ENCODE measurements around the gene UTF1. TPM values are rescaled to one million over a fixed set of nuclear protein-coding genes. Genes with fewer than 3 reads are reported as not detected.
"Not testable (repeated sequence)": the region's sequence is repeated elsewhere in the genome, so short reads cannot be mapped to it uniquely, and the experiment has no call there.

The UTF1 gene
- total RNA-seq, 1 donor from 2014 or later, result not detected

DNA sequence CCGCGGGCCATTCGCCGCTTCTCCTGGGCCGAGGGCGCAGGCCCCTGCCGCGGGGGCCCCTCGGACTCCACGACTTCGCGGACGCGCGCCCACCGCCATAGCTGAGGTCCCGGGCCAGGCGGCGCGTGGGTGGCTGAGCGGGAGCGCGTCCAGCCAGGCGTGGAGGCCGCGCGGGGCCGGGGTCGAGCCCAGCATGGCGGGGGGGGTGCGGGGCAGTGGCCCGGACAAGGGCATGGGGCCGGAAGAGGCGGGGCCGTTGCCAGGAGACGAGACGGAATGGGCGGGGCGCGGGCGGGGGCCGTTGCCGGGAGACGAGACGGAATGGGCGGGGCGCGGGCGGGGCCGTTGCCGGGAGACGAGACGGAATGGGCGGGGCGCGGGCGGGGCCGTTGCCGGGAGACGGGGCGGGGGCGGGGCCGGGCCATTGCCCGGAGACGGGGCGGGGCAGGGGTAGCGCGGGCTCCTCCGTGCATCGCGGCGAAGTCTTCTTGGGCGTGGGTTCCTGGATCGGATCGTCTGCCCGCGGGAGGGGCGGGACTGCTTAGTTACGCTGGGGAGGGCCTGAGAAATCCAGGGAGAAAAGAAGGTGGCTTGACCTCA, 31.8 kb downstream of the UTF1 start:
- intact Hi-C loops (cut with micrococcal nuclease), result loop anchor here (1.0 to 5.0 kb wide), 7 partner anchors 13 to 1103 kb away; partner anchors contain the start of genes ECHS1, FUOM and INPP5A

DNA sequence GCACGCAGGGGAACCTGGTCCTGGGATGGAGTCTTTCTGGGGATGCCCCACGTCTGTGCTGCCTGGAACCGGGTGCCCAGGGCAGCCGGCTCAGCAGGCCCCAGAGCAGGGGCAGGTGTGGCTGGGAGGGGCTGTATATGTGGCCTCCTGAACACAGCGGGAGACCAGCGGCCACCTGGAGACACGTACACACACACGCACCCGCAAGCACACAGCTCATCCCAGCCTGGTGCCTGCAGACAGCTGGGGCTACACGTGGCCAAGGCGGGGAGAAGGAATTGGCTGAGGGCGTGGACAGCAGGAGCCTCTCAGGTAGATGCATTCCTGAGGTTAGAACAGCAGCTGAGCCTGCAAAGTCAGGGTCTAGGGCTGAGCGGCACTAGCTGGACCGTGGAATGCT, 32.7 kb downstream of the UTF1 start:
- intact Hi-C loops (cut with micrococcal nuclease), result loop anchor here (1.0 to 5.0 kb wide), 6 partner anchors 13 to 810 kb away; partner anchors contain the start of genes ECHS1, FUOM and INPP5A

DNA sequence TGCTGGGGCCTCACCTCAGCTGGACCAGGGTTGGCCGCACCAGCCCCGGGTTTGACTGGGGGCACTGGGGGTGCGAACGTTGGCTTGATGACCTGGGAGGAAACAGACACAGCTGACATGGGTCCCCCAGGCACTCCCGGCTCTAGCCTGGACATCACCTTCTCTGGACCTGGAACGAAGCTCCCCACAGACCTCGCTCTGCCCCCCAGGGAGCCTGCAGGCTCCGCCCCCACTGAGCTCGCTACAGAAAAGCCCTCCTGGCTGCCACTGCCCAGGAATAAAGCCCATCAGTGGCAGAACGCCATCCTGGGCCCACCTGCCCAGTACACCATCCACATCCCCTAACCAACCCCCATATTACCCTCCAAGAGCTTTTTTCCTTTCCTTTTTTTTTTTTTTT, 33.7 kb downstream of the UTF1 start:
- intact Hi-C loops (cut with micrococcal nuclease), result loop anchor here (5.0 kb wide), 1 partner anchor 811 kb away; no protein-coding TSS in a partner anchor

DNA sequence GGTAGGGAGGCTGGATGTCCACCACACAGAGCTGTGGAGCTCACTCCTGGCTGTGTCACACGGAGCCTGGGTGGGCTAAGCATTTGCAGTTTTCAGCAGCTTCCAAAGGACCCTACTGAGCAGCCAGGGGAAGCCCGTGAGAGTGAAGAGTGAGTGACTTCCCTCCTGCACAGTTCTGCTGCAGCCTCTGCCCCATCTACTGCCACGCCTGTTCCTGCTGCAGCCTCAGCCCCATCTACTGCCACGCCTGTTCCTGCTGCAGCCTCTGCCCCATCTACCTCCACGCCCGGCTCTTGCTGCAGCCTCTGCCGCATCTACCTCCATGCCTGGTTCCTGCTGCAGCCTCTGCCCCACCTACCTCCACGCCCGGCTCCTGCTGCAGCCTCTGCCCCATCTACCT, 34.4 kb downstream of the UTF1 start:
- intact Hi-C loops (cut with micrococcal nuclease), result loop anchor here (5.0 kb wide), 1 partner anchor 812 kb away; no protein-coding TSS in a partner anchor

DNA sequence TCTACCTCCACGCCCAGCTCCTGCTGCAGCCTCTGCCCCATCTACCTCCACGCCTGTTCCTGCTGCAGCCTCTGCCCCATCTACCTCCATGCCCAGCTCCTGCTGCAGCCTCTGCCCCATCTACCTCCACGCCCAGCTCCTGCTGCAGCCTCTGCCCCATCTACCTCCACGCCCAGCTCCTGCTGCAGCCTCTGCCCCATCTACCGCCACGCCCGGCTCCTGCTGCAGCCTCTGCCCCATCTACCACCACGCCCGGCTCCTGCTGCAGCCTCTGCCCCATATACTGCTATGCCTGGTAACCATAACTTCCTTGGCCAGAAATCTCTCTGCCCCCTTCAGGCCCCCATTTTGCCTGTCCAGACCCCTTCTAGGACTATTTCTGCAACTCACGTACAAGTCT, 35.0 kb downstream of the UTF1 start:
- intact Hi-C loops (cut with micrococcal nuclease), result not testable (repeated sequence)

DNA sequence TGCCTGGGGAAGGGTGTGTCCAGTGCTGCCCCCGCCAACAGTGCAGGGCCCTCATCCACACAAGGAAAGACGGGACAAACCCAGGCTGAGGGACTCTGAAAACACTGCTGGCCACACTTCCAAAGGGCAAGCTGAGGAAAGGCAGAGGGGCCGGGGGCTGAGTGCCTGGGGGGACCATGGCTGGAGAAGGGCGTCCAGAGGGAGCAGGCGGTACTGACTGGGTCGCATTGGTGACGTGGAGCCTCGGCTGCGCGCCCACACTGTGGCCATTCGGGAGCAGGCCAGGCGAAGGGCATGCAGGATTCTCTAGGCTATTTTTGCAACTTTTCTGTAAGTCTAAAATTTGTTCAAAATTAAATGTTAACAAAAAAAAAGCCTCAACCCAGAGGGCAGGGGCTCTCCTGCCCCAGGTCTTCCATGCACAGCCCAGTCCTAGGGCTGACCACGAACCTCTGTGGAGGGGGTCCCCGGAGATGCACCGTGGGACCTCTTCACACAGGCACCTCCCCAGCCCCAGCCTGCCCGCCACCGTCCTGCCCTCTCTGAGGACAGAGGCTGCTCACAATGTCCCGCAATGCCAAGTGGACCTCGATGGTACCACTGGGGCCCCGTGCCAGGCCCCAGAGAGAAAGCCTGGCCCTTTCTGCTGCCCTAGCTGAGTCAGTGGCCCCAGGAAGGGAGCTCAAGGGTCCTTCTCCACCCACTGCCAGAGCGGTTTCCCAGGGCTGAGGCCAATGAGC, 36.2 kb downstream of the UTF1 start:
- intact Hi-C loops (cut with micrococcal nuclease), result no loop called here

DNA sequence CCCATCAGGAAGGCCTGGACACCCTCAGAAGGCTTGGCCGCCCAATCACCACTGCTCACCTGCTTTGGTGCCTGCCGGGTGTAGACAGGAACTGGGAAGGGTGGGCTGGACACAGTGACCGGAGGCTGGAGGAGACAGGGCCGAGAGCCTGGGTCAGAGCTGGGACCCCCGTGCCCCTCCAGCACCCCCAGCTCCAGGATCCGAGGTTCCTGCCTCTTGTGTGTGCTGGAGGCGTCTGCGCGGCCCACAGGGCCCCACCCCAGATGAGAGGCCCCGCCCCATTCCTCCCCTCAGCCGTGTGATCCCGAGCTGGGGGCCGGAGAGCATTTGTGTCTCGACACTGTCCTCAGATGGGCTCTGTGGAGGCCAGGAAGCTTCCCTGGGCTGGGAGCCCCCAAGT, 37.3 kb downstream of the UTF1 start:
- intact Hi-C loops (cut with micrococcal nuclease), result no loop called here

DNA sequence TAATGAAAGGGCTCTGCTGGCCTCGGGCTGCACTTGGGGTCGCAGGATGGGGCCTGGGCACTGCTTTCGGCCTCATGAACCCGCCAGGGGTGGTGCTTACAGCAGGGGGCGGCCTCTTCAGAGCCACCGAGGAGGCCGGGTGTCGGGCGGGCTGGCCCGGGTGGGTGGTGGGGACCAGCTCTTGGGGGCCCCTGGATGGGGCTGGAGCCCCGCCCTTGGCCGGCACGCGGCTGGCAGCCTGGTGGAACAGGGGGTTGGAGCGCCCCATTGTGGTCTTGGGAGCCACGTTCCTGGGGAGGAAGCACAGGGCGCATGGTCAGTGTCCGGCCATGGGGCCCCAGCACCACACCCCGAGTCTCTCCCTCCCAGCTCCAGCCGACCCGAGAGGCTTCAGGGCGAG, 37.8 kb downstream of the UTF1 start:
- intact Hi-C loops (cut with micrococcal nuclease), result no loop called here

DNA sequence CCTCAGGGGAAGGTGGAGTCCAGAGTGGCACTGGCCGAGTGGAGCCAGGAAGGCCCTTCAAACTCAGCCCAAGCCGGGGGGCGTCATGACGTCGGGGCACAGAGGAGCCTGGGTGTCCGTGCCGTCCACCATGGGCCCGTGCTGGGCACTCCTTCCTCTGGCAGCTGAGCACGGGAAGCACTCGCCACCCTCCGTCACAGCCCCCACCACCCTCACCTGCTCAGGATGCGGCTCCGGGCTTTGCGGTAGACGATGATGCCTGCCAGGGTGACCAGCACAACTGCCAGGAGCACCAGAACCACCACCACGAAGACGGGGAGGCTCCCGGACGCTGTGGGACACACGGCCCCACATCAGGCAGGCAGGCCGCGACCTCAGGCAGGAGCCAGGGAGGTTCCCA, 38.5 kb downstream of the UTF1 start:
- intact Hi-C loops (cut with micrococcal nuclease), result no loop called here

DNA sequence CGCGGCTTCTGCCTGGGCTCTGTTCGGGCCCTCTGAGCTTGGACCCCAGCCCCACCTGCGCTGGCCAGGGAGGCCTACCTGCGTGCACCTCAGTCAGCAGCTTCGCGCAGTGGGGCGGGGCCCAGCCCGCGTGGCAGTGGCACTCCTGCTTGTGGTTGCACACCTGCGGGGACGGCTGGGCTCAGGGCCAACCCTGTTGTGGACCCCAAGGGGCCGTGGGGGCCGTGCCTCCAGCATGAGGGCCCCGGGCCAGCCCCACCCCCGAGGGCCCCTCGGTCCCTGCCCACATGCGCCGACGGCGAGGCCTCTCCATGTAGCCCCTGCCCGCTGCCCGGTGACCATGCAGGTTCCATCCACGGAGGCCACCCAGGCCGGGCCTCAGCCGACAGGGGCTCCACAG, 39.4 kb downstream of the UTF1 start:
- intact Hi-C loops (cut with micrococcal nuclease), result no loop called here

DNA sequence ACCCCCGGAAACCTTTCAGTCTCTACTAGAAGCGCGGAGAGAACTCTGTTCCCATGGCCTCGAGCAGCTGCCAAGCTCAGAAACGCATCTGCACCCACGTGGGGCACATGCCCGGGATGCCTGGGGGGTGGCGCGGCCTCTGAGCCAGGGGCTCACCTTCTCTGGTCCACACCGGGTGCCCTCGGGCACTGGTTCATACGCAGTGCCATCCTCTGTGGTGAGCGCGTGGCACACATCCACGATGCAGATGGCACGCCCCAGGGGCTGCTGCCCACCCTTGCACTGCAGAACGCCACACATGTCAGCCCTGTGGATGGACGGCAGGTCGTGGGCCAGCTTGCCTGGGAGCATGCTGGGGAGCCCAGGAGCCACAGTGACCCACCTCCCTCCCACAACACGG, 40.2 kb downstream of the UTF1 start:
- intact Hi-C loops (cut with micrococcal nuclease), result loop anchor here (10.0 kb wide), 1 partner anchor 305 kb away; no protein-coding TSS in a partner anchor

DNA sequence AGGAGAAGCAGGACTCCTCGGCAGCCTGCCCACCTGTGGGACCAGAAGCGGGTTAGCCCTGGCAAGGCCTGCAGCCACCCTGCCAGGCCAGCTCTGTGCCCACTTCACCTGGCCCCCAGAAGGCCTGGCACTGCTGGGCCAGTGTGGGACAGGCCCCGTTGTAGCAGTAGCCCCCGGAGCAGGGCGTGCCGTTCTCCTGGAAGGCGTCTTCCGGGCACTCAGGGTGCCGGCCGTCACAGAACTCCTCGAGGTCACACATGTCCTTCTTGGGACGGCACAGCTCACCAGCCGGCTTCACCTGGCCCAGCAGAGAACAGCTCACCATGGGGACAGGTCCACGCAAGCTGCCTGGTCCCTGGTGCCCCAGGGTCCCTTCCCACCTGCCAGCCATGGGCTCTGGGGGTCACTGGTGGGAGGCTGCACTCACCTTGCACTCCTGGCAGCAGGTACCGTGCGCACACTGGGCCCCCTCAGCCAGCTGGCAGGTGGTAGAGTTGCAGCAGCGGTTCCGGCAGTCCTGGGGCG, 40.8 kb downstream of the UTF1 start:
- intact Hi-C loops (cut with micrococcal nuclease), result loop anchor here (10.0 kb wide), 1 partner anchor 306 kb away; no protein-coding TSS in a partner anchor

DNA sequence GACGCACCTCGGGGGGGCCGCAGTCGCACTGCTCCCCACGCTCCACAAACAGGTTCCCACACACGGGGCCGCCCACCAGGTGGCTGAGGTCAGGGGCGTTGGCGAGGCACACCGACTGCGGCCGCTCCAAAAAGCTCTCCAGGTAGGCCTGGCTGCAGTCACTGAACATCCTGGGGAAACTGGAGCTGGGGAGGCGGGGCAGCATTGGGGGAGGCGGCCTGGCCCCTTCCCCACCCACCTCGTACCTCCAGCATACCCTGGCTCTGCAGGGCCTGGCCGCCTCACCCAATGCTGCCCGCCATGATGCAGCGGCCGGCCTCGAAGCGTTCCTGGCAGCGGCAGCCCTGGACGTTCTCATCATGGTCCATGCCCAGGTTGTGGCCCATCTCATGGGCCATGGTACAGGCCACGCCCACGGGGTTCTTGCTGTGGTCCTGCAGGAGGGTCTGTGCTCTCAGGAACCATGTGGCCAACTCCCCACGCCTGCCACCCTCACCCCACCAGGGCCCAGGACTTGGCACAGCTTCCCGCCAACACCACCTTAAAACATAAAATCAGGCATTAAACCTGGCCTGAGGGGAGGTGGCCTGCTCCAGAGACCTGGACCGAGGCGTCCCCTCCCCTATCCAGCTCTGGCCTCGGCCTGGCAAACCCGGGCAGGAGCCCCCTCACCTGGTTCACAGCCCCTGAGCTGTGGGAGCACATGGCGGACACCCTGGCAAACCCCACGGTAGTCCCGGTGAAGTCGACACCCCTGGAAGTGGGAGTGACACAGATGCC, 41.7 kb downstream of the UTF1 start:
- intact Hi-C loops (cut with micrococcal nuclease), result loop anchor here (10.0 kb wide), 1 partner anchor 307 kb away; no protein-coding TSS in a partner anchor

DNA sequence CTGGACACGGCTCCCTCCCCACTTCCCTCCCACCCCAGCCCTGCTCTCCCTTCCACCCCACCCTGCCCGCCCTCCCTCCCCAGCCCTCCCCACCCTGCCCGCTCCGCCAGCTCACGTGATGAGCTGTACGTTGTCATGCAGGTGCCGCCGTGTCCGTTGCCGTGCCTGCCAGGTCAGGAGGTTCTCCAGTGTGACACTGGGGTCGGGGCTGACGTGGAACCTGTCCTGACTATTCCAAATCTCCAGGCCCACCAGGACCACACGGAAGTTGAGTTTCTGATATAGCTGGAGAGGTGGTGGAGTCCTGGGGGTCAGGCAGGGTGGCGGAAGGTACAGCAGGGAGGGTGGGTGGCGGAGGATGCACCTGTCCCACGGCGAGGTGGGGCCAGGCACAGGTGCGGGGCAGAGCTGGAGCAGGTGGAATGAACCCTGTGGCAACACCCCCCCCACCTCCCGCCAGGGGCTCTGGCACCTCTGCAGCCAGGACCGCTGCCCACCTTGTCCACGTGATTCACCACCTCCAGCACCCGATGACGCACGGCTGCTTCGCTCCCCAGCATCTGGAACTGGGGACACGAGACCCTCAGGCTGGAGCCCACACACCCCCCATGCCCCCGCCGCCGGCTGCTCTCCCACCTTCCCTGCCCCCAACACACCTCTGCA, 42.4 kb downstream of the UTF1 start:
- intact Hi-C loops (cut with micrococcal nuclease), result loop anchor here (10.0 kb wide), 1 partner anchor 308 kb away; no protein-coding TSS in a partner anchor

DNA sequence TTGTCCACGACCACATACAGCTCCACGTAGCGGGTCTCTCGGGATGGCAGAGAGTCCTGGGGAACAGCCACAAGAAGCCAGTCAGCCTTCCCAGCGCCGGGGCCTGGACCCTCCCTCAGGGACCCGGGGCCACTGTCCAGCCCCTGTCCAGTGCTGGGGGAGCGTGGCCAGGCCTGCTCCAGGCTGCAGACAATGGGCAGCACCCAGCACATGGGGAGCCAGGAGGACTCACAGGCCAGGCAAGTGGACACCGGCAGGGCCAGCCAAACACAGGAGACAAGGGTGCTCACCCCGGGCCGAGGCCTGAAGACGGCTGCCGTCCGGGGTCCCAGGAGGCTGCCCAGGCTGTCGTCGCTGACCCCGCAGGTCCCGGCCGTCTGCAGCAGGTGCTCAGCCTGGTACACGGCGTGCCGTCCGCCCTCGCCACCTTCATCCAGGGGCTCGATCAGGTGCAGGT, 43.0 kb downstream of the UTF1 start:
- intact Hi-C loops (cut with micrococcal nuclease), result loop anchor here (10.0 kb wide), 1 partner anchor 308 kb away; no protein-coding TSS in a partner anchor

DNA sequence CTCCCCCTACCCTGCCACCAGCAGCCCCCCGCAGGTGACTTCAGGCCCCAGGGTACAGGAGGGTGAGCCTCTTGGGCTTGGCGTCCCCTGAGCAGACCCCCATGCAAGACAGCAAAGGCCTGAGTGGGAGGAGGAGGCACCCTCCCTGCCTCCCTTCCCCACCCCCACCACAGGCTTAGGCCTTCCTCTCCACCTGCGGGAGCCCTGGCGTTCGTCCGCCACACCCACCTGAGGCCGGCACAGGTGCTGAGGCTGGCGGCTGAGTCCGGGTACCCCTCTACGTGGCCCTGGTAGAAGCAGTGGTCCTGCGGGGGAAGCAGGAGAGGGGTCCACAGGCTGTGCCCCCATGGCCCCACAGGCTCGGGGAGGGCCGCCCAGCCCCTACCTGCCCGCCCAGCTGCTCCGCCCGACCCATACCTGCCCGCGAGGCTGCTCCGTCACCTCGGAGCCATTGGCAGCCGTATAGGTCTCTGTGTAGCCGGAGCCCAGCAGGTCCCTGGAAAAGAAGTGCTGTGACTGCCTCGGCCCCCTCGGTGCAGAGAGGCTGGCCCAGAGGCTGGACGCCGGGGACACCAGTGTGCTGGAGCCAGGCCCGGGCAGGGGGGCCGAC, 43.6 kb downstream of the UTF1 start:
- intact Hi-C loops (cut with micrococcal nuclease), result loop anchor here (2.0 to 10.0 kb wide), 2 partner anchors 15 to 309 kb away; no protein-coding TSS in a partner anchor

DNA sequence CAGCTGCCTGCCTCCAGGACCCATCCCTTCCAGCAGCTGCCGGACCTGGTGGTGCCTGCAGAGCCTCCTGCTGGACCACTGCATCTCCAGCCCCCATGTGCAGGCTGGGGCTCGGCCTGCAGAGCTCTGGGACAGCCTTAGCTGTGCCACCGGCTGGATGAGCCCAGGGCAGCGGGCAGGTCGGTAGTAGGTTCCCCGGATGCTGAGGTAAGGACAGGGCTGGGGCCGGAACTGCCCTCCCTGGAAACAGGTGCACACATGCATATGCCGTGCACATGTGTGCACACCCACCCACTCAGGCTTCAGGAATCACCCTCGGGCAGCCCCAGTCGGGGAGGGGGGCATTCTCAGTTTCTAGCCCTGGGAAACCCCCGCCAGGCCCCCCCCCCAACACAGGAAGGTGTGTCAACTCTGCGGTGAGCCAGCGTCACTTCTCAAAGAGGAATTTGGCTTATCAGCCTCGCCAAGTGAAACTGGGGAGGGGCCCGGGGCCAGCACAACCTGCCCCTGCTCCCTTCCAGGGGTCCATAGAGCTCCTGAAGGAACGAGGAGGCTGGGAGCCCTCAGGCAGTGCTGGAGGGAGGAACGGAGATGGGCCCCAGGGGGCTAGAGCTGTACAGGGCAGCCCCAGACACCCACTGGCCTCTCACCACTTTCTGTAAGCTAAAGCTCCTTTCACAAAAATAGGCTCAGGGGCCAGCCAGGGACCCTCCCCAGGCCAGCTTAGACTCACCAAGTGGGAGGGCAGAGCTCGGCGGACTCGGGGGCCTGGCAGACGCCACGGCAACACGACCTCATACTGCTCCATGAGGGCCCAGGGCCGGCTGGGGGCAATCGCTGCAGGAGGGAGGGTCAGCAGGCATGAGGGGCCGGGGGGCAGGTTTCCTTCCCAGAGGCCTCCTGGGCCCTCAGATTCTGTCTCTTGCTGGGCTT, 45.0 kb downstream of the UTF1 start:
- intact Hi-C loops (cut with micrococcal nuclease), result loop anchor here (1.0 to 10.0 kb wide), 5 partner anchors 13 to 310 kb away; no protein-coding TSS in a partner anchor

DNA sequence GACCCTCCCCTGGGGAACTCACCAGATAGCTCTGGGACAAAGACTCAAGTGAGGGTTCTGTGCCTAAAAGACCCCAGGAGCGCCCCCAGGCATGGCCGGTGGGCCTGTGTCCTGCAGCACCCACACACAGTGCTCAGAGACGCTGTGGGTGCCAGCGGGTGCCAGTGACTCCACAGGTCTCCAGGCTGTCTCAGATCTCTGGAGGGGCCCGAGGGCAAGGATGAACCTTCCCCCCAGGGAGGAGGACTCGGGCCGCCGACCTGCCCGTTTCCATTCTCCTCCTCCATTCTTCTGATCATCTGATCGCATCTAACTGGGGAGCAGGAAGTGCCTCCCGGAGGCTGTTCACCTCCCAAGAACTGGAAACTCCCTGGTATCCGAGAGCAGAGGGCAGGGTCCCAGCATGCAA, 45.7 kb downstream of the UTF1 start:
- intact Hi-C loops (cut with micrococcal nuclease), result loop anchor here (1.0 to 10.0 kb wide), 7 partner anchors 13 to 311 kb away; partner anchors contain the start of gene ECHS1

DNA sequence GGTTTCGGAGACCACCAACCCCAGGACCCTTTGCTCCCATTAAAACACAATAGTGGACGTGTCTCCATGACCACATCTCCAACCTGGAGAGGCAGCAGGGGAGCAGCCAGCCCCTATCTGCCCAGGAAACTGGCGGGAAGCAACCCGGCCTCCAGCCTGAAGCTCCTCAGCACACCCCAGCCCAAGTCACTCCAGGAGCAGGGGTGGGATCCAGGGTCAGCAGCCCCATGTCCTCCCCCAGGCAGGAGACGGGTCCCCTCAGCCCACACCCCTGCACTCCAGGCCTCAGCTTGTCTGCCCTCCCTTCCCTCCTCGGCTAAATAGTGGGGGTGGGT, 46.0 kb downstream of the UTF1 start:
- intact Hi-C loops (cut with micrococcal nuclease), result loop anchor here (1.0 to 10.0 kb wide), 3 partner anchors 97 to 311 kb away; partner anchors contain the start of gene ECHS1

Data from T-helper 1 cell treated with Interleukin-12 subunit alpha and Interleukin-12 subunit beta and Interleukin-4 antibody, amounts not matched to agents 30 ng/mL and 1 ng/mL, for 36 hours (primary cell).